ENCODE results near the gene TMEM42.

TMEM42 gene

GRCh38 chr3:44875596-44875995 is 13.9 kb downstream of the TMEM42 start:
- no peak for DNase-seq

GRCh38 chr3:44877333-44877732 is 15.6 kb downstream of the TMEM42 start:
- no peak for DNase-seq

GRCh38 chr3:44880284-44880683 is 18.6 kb downstream of the TMEM42 start:
- no peak for DNase-seq

- no peak for DNase-seq
Measured at GRCh38 chr3:44883213-44883955, 21.7 kb downstream of the TMEM42 start.

GRCh38 chr3:44883999-44884431 is 22.3 kb downstream of the TMEM42 start:
- no peak for DNase-seq

- DNase-seq, result no peak
Measured at GRCh38 chr3:44885618-44886017, 23.9 kb downstream of the TMEM42 start.

GRCh38 chr3:44886561-44886960 is 24.8 kb downstream of the TMEM42 start:
- no peak for DNase-seq

GRCh38 chr3:44887101-44887500 is 25.4 kb downstream of the TMEM42 start:
- DNase-seq, result no peak

GRCh38 chr3:44890258-44890657 is 28.5 kb downstream of the TMEM42 start:
- no peak for DNase-seq

GRCh38 chr3:44890852-44891251 is 29.1 kb downstream of the TMEM42 start:
- DNase-seq, result no peak

- no peak for DNase-seq
Measured at GRCh38 chr3:44892689-44893088, 31.0 kb downstream of the TMEM42 start.

GRCh38 chr3:44893097-44893496 is 31.4 kb downstream of the TMEM42 start:
- DNase-seq, result no peak

- DNase-seq, result no peak
Measured at GRCh38 chr3:44894485-44894884, 32.8 kb downstream of the TMEM42 start.

- DNase-seq, result no peak
Measured at GRCh38 chr3:44896440-44896839, 34.7 kb downstream of the TMEM42 start.

- no peak for DNase-seq
Measured at GRCh38 chr3:44899683-44900367, 38.1 kb downstream of the TMEM42 start.

- DNase-seq, result no peak
Measured at GRCh38 chr3:44902628-44903027, 40.9 kb downstream of the TMEM42 start.

GRCh38 chr3:44903314-44903713 is 41.6 kb downstream of the TMEM42 start:
- DNase-seq, result no peak

GRCh38 chr3:44903751-44904150 is 42.0 kb downstream of the TMEM42 start:
- no peak for DNase-seq

GRCh38 chr3:44905446-44906157 is 43.9 kb downstream of the TMEM42 start:
- DNase-seq, result no peak

GRCh38 chr3:44906997-44907396 is 45.3 kb downstream of the TMEM42 start:
- no peak for DNase-seq

GRCh38 chr3:44907612-44908011 is 45.9 kb downstream of the TMEM42 start:
- DNase-seq, result no peak

- no peak for DNase-seq
Measured at GRCh38 chr3:44909063-44909462, 47.4 kb downstream of the TMEM42 start.

- no peak for DNase-seq
Measured at GRCh38 chr3:44910693-44911092, 49.0 kb downstream of the TMEM42 start.

Measured in activated CD4-positive, CD25-positive, alpha-beta regulatory T cell (primary cell).